DND-41 (cell line): ENCODE data around the gene MCM10.

Experiments used
- EZH2 ChIP-seq: IDR thresholded peaks from 3 replicates; pipeline ENCODE4 v1.6.1; 2012; ENCODE audit warnings: borderline replicate concordance, low read depth, mild to moderate bottlenecking, moderate library complexity, low read length, inconsistent platforms; ENCODE audit not compliant: severe bottlenecking
- TF ChIP-seq, protein P1 (sequence below): IDR thresholded peaks from 2 replicates; pipeline ENCODE4 v1.5.1; 2012; ENCODE audit warnings: borderline replicate concordance, low read length, moderate library complexity, mild to moderate bottlenecking; ENCODE audit not compliant: poor library complexity, severe bottlenecking; ENCODE audit errors: extremely low read depth

GRCh38 chr10:13225601-13226000 lies 64.2 kb downstream of the MCM10 start:
- TF ChIP-seq, protein P1, sequence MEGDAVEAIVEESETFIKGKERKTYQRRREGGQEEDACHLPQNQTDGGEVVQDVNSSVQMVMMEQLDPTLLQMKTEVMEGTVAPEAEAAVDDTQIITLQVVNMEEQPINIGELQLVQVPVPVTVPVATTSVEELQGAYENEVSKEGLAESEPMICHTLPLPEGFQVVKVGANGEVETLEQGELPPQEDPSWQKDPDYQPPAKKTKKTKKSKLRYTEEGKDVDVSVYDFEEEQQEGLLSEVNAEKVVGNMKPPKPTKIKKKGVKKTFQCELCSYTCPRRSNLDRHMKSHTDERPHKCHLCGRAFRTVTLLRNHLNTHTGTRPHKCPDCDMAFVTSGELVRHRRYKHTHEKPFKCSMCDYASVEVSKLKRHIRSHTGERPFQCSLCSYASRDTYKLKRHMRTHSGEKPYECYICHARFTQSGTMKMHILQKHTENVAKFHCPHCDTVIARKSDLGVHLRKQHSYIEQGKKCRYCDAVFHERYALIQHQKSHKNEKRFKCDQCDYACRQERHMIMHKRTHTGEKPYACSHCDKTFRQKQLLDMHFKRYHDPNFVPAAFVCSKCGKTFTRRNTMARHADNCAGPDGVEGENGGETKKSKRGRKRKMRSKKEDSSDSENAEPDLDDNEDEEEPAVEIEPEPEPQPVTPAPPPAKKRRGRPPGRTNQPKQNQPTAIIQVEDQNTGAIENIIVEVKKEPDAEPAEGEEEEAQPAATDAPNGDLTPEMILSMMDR, result no peak
- TF ChIP-seq EZH2, result no peak
